ENCODE results near the gene PRKG1. TPM values are rescaled to one million over a fixed set of nuclear protein-coding genes. Genes with fewer than 3 reads are reported as not detected.

PRKG1 gene
- total and polyA plus RNA-seq, 7 experiments from 2014 or later = 0.19 TPM; not detected in 6

GRCh38 chr10:52028523-52028858 lies 954.2 kb downstream of the PRKG1 start:
- Mint-ChIP-seq H3K36me3 (no peaks in the 10 kb centered on the region), H3K4me3 (no peak overlapping the region), H3K27ac (no peak overlapping the region), H3K27me3 (peaks cover 0 to 2% (median 0%) of the 10 kb centered on the region in 5 donors), H3K9me3 (peaks cover 0 to 5% (median 0%) of the 10 kb centered on the region in 11 donors), H3K4me1 (no peaks in the 10 kb centered on the region)
- ATAC-seq (no peak), DNase-seq (no peak)
- Histone ChIP-seq H3K36me3 (ENCODE audit: control insufficient read depth in 2 of 3, insufficient read depth in 3 of 3, low read length in 3 of 3) (no peaks in the 10 kb centered on the region), H3K4me3 (ENCODE audit: low read length) (no peak overlapping the region), H3K27ac (ENCODE audit: low read depth, low read length) (no peak overlapping the region), H3K4me1 (ENCODE audit: control insufficient read depth in 2 of 2, insufficient read depth in 2 of 2, low read length in 2 of 2) (no peaks in the 10 kb centered on the region), H3K27me3 (ENCODE audit: control insufficient read depth in 2 of 2, insufficient read depth in 2 of 2, low read length in 2 of 2) (no peaks in the 10 kb centered on the region), H3K9me3 (ENCODE audit: control insufficient read depth in 2 of 3, low read length in 3 of 3) (no peaks in the 10 kb centered on the region)
- CTCF ChIA-PET = no interaction called here
- intact Hi-C loops (cut with micrococcal nuclease) = no loop called here
- POLR2A ChIA-PET = no interaction called here

GRCh38 chr10:52029628-52030027 lies 955.3 kb downstream of the PRKG1 start:
- no peak for DNase-seq
- H3K36me3 Mint-ChIP-seq = no peaks in the 10 kb centered on the region
- peaks cover 0 to 3% (median 0%) of the 10 kb centered on the region in 11 donors for H3K9me3 Mint-ChIP-seq
- no peak overlapping the region for H3K4me3 ChIP-seq (ENCODE audit: low read length)
- ChIA-PET POLR2A (no interaction called here), CTCF (no interaction called here)
- peaks cover 0 to 5% (median 0%) of the 10 kb centered on the region in 5 donors for H3K27me3 Mint-ChIP-seq
- H3K36me3 ChIP-seq (ENCODE audit: control insufficient read depth in 2 of 3, insufficient read depth in 3 of 3, low read length in 3 of 3) = no peaks in the 10 kb centered on the region
- H3K4me3 Mint-ChIP-seq = no peak overlapping the region
- H3K27me3 ChIP-seq (ENCODE audit: control insufficient read depth in 2 of 2, insufficient read depth in 2 of 2, low read length in 2 of 2) = no peaks in the 10 kb centered on the region
- H3K9me3 ChIP-seq (ENCODE audit: control insufficient read depth in 2 of 3, low read length in 3 of 3) = no peaks in the 10 kb centered on the region
- ATAC-seq = no peak
- no peaks in the 10 kb centered on the region for H3K4me1 ChIP-seq (ENCODE audit: control insufficient read depth in 2 of 2, insufficient read depth in 2 of 2, low read length in 2 of 2)
- H3K27ac Mint-ChIP-seq = no peak overlapping the region
- intact Hi-C loops (cut with micrococcal nuclease) = no loop called here
- no peak overlapping the region for H3K27ac ChIP-seq (ENCODE audit: low read depth, low read length)
- no peaks in the 10 kb centered on the region for H3K4me1 Mint-ChIP-seq

- H3K4me3 ChIP-seq (ENCODE audit: low read length) = no peak overlapping the region
- H3K4me3 Mint-ChIP-seq = no peak overlapping the region
- H3K27me3 ChIP-seq (ENCODE audit: control insufficient read depth in 2 of 2, insufficient read depth in 2 of 2, low read length in 2 of 2) = no peaks in the 10 kb centered on the region
- POLR2A ChIA-PET = no interaction called here
- H3K9me3 Mint-ChIP-seq = peaks cover 0 to 3% (median 0%) of the 10 kb centered on the region in 11 donors
- H3K4me1 ChIP-seq (ENCODE audit: control insufficient read depth in 2 of 2, insufficient read depth in 2 of 2, low read length in 2 of 2) = no peaks in the 10 kb centered on the region
- no peaks in the 10 kb centered on the region for H3K36me3 ChIP-seq (ENCODE audit: control insufficient read depth in 2 of 3, insufficient read depth in 3 of 3, low read length in 3 of 3)
- CTCF ChIA-PET = no interaction called here
- intact Hi-C loops (cut with micrococcal nuclease) = no loop called here
- no peak overlapping the region for H3K27ac Mint-ChIP-seq
- H3K9me3 ChIP-seq (ENCODE audit: control insufficient read depth in 2 of 3, low read length in 3 of 3) = no peaks in the 10 kb centered on the region
- H3K36me3 Mint-ChIP-seq = no peaks in the 10 kb centered on the region
- no peak for DNase-seq
- no peak for ATAC-seq
- peaks cover 0 to 5% (median 0%) of the 10 kb centered on the region in 5 donors for H3K27me3 Mint-ChIP-seq
- no peak overlapping the region for H3K27ac ChIP-seq (ENCODE audit: low read depth, low read length)
- H3K4me1 Mint-ChIP-seq = no peaks in the 10 kb centered on the region
Measured at GRCh38 chr10:52030051-52030790, 955.9 kb downstream of the PRKG1 start.

- no peak overlapping the region for H3K4me3 Mint-ChIP-seq
- CTCF ChIA-PET = no interaction called here
- intact Hi-C loops (cut with micrococcal nuclease) = no loop called here
Measured at GRCh38 chr10:52030975-52031374, 956.7 kb downstream of the PRKG1 start.

GRCh38 chr10:52031771-52032170 lies 957.5 kb downstream of the PRKG1 start:
- Mint-ChIP-seq H3K27ac (no peak overlapping the region), H3K27me3 (peaks cover 0 to 5% (median 0%) of the 10 kb centered on the region in 5 donors), H3K4me1 (no peaks in the 10 kb centered on the region), H3K4me3 (no peak overlapping the region), H3K9me3 (peaks cover 0 to 6% (median 0%) of the 10 kb centered on the region in 11 donors), H3K36me3 (no peaks in the 10 kb centered on the region)
- no peak overlapping the region for H3K27ac ChIP-seq (ENCODE audit: low read depth, low read length)
- no peak for ATAC-seq
- intact Hi-C loops (cut with micrococcal nuclease) = no loop called here
- no peaks in the 10 kb centered on the region for H3K9me3 ChIP-seq (ENCODE audit: control insufficient read depth in 2 of 3, low read length in 3 of 3)
- no peak overlapping the region for H3K4me3 ChIP-seq (ENCODE audit: low read length)
- no peaks in the 10 kb centered on the region for H3K4me1 ChIP-seq (ENCODE audit: control insufficient read depth in 2 of 2, insufficient read depth in 2 of 2, low read length in 2 of 2)
- ChIA-PET POLR2A (no interaction called here), CTCF (no interaction called here)
- no peaks in the 10 kb centered on the region for H3K36me3 ChIP-seq (ENCODE audit: control insufficient read depth in 2 of 3, insufficient read depth in 3 of 3, low read length in 3 of 3)
- DNase-seq = no peak
- H3K27me3 ChIP-seq (ENCODE audit: control insufficient read depth in 2 of 2, insufficient read depth in 2 of 2, low read length in 2 of 2) = no peaks in the 10 kb centered on the region

More at GRCh38 chr10:52030975-52031374, 956.7 kb downstream of the PRKG1 start:
- H3K4me1 ChIP-seq (ENCODE audit: control insufficient read depth in 2 of 2, insufficient read depth in 2 of 2, low read length in 2 of 2) = no peaks in the 10 kb centered on the region
- peaks cover 0 to 6% (median 0%) of the 10 kb centered on the region in 11 donors for H3K9me3 Mint-ChIP-seq
- no peaks in the 10 kb centered on the region for H3K9me3 ChIP-seq (ENCODE audit: control insufficient read depth in 2 of 3, low read length in 3 of 3)
- no peaks in the 10 kb centered on the region for H3K36me3 ChIP-seq (ENCODE audit: control insufficient read depth in 2 of 3, insufficient read depth in 3 of 3, low read length in 3 of 3)
- no peaks in the 10 kb centered on the region for H3K27me3 ChIP-seq (ENCODE audit: control insufficient read depth in 2 of 2, insufficient read depth in 2 of 2, low read length in 2 of 2)
- POLR2A ChIA-PET = interaction anchor here (0.6 kb wide), 1 partner anchor 1469 kb away, joined by 3 read pairs; no protein-coding TSS in a partner anchor
- no peaks in the 10 kb centered on the region for H3K36me3 Mint-ChIP-seq
- DNase-seq (no peak), ATAC-seq (no peak)
- H3K27ac ChIP-seq (ENCODE audit: low read depth, low read length) = no peak overlapping the region
- H3K4me3 ChIP-seq (ENCODE audit: low read length) = no peak overlapping the region
- no peaks in the 10 kb centered on the region for H3K4me1 Mint-ChIP-seq
- H3K27ac Mint-ChIP-seq = no peak overlapping the region
- H3K27me3 Mint-ChIP-seq = peaks cover 0 to 5% (median 0%) of the 10 kb centered on the region in 5 donors

- H3K4me1 Mint-ChIP-seq = no peaks in the 10 kb centered on the region
- H3K9me3 Mint-ChIP-seq = peaks cover 0 to 6% (median 0%) of the 10 kb centered on the region in 11 donors
- CTCF ChIA-PET = no interaction called here
- no peak for DNase-seq
- no peaks in the 10 kb centered on the region for H3K9me3 ChIP-seq (ENCODE audit: control insufficient read depth in 2 of 3, low read length in 3 of 3)
- H3K36me3 ChIP-seq (ENCODE audit: control insufficient read depth in 2 of 3, insufficient read depth in 3 of 3, low read length in 3 of 3) = no peaks in the 10 kb centered on the region
- no peak overlapping the region for H3K27ac ChIP-seq (ENCODE audit: low read depth, low read length)
- no peaks in the 10 kb centered on the region for H3K36me3 Mint-ChIP-seq
- no peak overlapping the region for H3K4me3 ChIP-seq (ENCODE audit: low read length)
- ATAC-seq = no peak
- intact Hi-C loops (cut with micrococcal nuclease) = no loop called here
- no peaks in the 10 kb centered on the region for H3K27me3 ChIP-seq (ENCODE audit: control insufficient read depth in 2 of 2, insufficient read depth in 2 of 2, low read length in 2 of 2)
- POLR2A ChIA-PET = no interaction called here
- peaks cover 0 to 5% (median 0%) of the 10 kb centered on the region in 5 donors for H3K27me3 Mint-ChIP-seq
- H3K27ac Mint-ChIP-seq = no peak overlapping the region
- H3K4me1 ChIP-seq (ENCODE audit: control insufficient read depth in 2 of 2, insufficient read depth in 2 of 2, low read length in 2 of 2) = no peaks in the 10 kb centered on the region
- H3K4me3 Mint-ChIP-seq = no peak overlapping the region
Measured at GRCh38 chr10:52032681-52033629, 958.7 kb downstream of the PRKG1 start.

All from naive thymus-derived CD4-positive, alpha-beta T cell (primary cell).